DOHH2 (cell line): ENCODE measurements around the gene GBF1.

Experiments used
- EZH2phosphoT487 ChIP-seq: fragments of 200-600 bp; sonication (generic); IDR thresholded peaks from 2 replicates; pipeline ENCODE4 v1.6.1; 2017; ENCODE audit warnings: borderline replicate concordance, mild to moderate bottlenecking, antibody characterized with exemption, low read length, moderate library complexity, mixed read lengths
- TF ChIP-seq, protein P1 (sequence below): fragments of 200-600 bp; sonication (generic); IDR thresholded peaks from one replicate; pipeline ENCODE4 v1.5.1; 2014; ENCODE audit warnings: antibody characterized with exemption, mild to moderate bottlenecking, low read depth, low read length; ENCODE audit not compliant: poor library complexity, severe bottlenecking

GRCh38 chr10:102406815-102407214 lies 161.5 kb downstream of the GBF1 start:
- TF ChIP-seq, protein P1, sequence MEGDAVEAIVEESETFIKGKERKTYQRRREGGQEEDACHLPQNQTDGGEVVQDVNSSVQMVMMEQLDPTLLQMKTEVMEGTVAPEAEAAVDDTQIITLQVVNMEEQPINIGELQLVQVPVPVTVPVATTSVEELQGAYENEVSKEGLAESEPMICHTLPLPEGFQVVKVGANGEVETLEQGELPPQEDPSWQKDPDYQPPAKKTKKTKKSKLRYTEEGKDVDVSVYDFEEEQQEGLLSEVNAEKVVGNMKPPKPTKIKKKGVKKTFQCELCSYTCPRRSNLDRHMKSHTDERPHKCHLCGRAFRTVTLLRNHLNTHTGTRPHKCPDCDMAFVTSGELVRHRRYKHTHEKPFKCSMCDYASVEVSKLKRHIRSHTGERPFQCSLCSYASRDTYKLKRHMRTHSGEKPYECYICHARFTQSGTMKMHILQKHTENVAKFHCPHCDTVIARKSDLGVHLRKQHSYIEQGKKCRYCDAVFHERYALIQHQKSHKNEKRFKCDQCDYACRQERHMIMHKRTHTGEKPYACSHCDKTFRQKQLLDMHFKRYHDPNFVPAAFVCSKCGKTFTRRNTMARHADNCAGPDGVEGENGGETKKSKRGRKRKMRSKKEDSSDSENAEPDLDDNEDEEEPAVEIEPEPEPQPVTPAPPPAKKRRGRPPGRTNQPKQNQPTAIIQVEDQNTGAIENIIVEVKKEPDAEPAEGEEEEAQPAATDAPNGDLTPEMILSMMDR = no peak
- no peak for TF ChIP-seq EZH2phosphoT487
